Activated CD4-positive, alpha-beta memory T cell treated with anti-CD3 and anti-CD28 coated beads, Interleukin-2, amount 10 ng/mL, durations not matched to agents 7 days and 5 days (primary cell): ENCODE data around the gene TBR1. TPM values are rescaled to one million over a fixed set of nuclear protein-coding genes. Genes with fewer than 3 reads are reported as not detected.

Experiments used
- CTCF ChIA-PET: fragments of 350-600 bp; sonication (Branson Sonifier 250); formaldehyde crosslinking; loops from one replicate; lab custom pipeline; 2021; ENCODE audit warnings: antibody characterized with exemption, inconsistent platforms; lab: Charles Lee
- POLR2A ChIA-PET: fragments of 350-600 bp; sonication (Branson Sonifier 250); formaldehyde crosslinking; loops from one replicate; lab custom pipeline; 2021; ENCODE audit warnings: antibody characterized with exemption; lab: Charles Lee
- DNase-seq: peaks from one replicate; pipeline ENCODE4 v3.0.0-alpha.2; 2020
- H3K27ac Mint-ChIP-seq: one replicate; pipeline ENCODE4 v1.8.0; 2021; ENCODE audit warnings: mild to moderate bottlenecking, mixed read lengths
- H3K27me3 Mint-ChIP-seq: one replicate; pipeline ENCODE4 v1.8.0; 2021; ENCODE audit warnings: mixed read lengths
- H3K36me3 Mint-ChIP-seq: one replicate; pipeline ENCODE4 v1.8.0; 2021; ENCODE audit warnings: low read depth, mixed read lengths
- H3K4me1 Mint-ChIP-seq: one replicate; pipeline ENCODE4 v1.8.0; 2021; ENCODE audit warnings: mixed read lengths
- H3K4me3 Mint-ChIP-seq: one replicate; pipeline ENCODE4 v1.8.0; 2021; ENCODE audit warnings: mild to moderate bottlenecking, mixed read lengths
- H3K9me3 Mint-ChIP-seq: one replicate; pipeline ENCODE4 v1.8.0; 2021; ENCODE audit warnings: mixed read lengths
- total RNA-seq, 2 experiments: library from RNA; stranded (reverse); gene quantifications; one replicate each; pipeline ENCODE4 v1.2.3, GENCODE V29; 2021

TBR1 gene
- total RNA-seq, 2 experiments from 2014 or later = not detected

DNA sequence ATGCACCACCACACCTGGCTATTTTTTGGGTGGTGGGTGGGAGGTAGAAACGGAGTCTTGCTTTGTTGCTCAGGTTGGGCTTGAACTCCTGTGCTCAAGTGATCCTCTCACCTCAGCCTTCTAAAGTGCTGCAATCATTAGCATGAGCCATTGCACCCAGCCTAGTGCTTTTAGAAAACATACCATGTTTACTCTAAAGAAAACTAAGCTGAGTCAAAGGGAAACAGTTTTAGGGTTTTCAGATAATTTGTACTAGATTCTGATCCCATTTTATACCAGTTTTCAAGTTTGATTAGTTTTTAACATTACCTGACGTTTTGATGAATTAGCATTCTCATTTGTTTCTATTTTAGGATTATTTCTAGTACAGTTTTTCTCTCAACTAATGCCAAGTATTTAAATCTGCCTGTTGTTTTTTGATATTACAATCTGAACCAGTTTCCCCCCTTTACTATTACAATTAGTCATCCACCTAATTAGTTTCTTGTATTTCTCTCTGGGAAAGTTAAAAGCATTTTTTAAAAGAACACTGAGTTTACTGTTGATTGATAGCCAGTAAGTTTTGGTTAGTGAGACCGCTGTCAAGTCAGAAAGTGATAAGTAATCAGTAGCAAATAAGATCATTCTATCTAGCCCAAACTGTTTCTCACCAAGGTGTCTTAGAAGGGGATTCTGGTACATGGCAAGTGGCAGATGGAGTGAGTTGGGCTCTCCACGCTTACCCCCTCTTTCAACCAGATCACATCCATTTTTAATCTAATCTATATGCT, 24.2 kb upstream of the TBR1 start:
- POLR2A ChIA-PET = no interaction called here
- CTCF ChIA-PET = no interaction called here
- no peaks in the 10 kb centered on the region for H3K9me3 Mint-ChIP-seq
- no peak overlapping the region for H3K4me3 Mint-ChIP-seq
- H3K27ac Mint-ChIP-seq = no peak overlapping the region
- H3K36me3 Mint-ChIP-seq = peaks cover 50% of the 10 kb centered on the region
- no peaks in the 10 kb centered on the region for H3K27me3 Mint-ChIP-seq
- peaks cover 15% of the 10 kb centered on the region for H3K4me1 Mint-ChIP-seq
- no peak for DNase-seq

GRCh38 chr2:161400076-161400475, 16.0 kb upstream of the TBR1 start:
- Mint-ChIP-seq H3K36me3 (peaks cover 42% of the 10 kb centered on the region), H3K27me3 (no peaks in the 10 kb centered on the region), H3K4me3 (no peak overlapping the region), H3K9me3 (no peaks in the 10 kb centered on the region), H3K27ac (no peak overlapping the region), H3K4me1 (no peaks in the 10 kb centered on the region)
- DNase-seq = no peak
- ChIA-PET POLR2A (no interaction called here), CTCF (no interaction called here)

DNA sequence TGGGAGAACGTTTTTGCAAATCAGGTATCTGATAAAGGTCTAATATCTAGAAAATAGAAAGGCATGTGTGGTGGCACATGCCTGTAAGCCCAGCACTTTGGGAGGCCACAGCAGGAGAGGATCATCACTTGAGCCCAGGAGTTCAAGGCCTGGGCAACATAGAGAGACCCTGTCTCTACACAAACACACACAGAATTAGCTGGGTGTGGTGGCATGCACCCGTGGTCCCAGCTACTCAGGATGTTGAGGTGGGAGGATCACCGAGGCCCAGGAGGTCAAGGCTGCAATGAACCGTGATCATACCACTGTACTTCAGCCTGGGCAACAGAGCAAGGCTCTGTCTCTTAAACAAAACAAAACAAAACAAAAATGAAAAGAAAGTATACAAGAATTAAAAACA, 13.8 kb upstream of the TBR1 start:
- H3K36me3 Mint-ChIP-seq = peaks cover 23% of the 10 kb centered on the region

DNA sequence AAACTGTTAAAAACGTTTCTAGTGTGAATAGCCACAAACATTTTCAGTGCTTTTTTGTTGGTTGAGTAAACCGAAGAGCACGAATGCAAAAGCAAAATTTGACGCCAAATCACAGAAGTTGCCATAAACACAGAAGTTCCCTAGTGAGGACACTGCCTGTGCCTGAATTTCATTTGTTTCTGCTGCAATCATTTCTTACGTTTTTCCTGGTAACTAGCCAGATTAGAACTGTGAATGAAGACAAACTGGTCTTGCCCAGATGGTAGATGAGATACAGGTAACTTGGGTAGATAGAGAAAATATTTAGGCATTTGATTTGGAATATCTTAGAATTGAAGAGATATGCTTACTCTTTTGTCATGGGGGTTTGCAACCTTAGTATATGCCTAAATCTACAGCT, 9.8 kb upstream of the TBR1 start:
- Mint-ChIP-seq H3K9me3 (no peaks in the 10 kb centered on the region), H3K4me1 (no peaks in the 10 kb centered on the region), H3K27me3 (no peaks in the 10 kb centered on the region), H3K36me3 (peaks cover 27% of the 10 kb centered on the region), H3K4me3 (no peak overlapping the region), H3K27ac (no peak overlapping the region)
- ChIA-PET CTCF (no interaction called here), POLR2A (interaction anchor here (1.4 kb wide), 1 partner anchor 8 kb away, joined by 3 read pairs; no protein-coding TSS in a partner anchor)
- no peak for DNase-seq

More for the DNA sequence above, 13.8 kb upstream of the TBR1 start:
- H3K9me3 Mint-ChIP-seq = no peaks in the 10 kb centered on the region
- no peak overlapping the region for H3K4me3 Mint-ChIP-seq
- no peaks in the 10 kb centered on the region for H3K4me1 Mint-ChIP-seq
- ChIA-PET POLR2A (no interaction called here), CTCF (no interaction called here)
- no peak overlapping the region for H3K27ac Mint-ChIP-seq
- no peak for DNase-seq
- H3K27me3 Mint-ChIP-seq = no peaks in the 10 kb centered on the region

DNA sequence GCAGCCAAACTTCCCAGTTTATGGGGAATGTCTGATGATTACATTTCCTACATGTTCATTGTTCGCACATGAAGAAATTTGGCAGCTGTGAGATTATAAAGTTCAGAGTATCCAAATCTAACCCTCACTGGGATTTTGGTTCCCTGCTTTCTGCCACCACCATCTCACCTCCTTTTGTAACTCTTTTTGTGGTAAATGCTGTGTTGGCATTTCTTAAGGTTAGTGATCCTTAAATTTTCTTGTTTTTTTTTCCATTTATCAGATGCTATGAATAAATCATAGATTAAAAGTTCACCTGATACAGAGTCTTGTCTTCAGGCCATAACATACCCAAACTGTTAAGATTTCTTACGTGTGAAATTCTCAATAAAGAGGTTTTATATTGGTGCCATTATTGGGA, 8.5 kb upstream of the TBR1 start:
- ChIA-PET POLR2A (no interaction called here), CTCF (no interaction called here)
- Mint-ChIP-seq H3K27me3 (no peaks in the 10 kb centered on the region), H3K36me3 (peaks cover 23% of the 10 kb centered on the region), H3K4me3 (no peak overlapping the region), H3K9me3 (no peaks in the 10 kb centered on the region), H3K4me1 (no peaks in the 10 kb centered on the region), H3K27ac (no peak overlapping the region)
- no peak for DNase-seq

- Mint-ChIP-seq H3K27ac (no peak overlapping the region), H3K27me3 (peaks cover 7% of the 10 kb centered on the region), H3K36me3 (peaks cover 20% of the 10 kb centered on the region), H3K4me1 (peaks cover 3% of the 10 kb centered on the region), H3K4me3 (no peak overlapping the region), H3K9me3 (no peaks in the 10 kb centered on the region)
- ChIA-PET POLR2A (no interaction called here), CTCF (no interaction called here)
- DNase-seq = no peak
These were observed 6.7 kb upstream of the TBR1 start for GRCh38 chr2:161409308-161409907.

- DNase-seq = no peak
- Mint-ChIP-seq H3K4me1 (peaks cover 26% of the 10 kb centered on the region), H3K27me3 (peaks cover 32% of the 10 kb centered on the region), H3K27ac (no peak overlapping the region), H3K36me3 (peaks cover 23% of the 10 kb centered on the region), H3K4me3 (no peak overlapping the region), H3K9me3 (no peaks in the 10 kb centered on the region)
- CTCF ChIA-PET = interaction anchor here (0.5 kb wide), 1 partner anchor 1161 kb away, joined by 3 read pairs; no protein-coding TSS in a partner anchor
- POLR2A ChIA-PET = interaction anchor here (0.9 kb wide), 1 partner anchor 104 kb away, joined by 3 read pairs; the partner anchor contains the start of gene PSMD14
These were observed 3.8 kb upstream of the TBR1 start for GRCh38 chr2:161412346-161412745.

DNA sequence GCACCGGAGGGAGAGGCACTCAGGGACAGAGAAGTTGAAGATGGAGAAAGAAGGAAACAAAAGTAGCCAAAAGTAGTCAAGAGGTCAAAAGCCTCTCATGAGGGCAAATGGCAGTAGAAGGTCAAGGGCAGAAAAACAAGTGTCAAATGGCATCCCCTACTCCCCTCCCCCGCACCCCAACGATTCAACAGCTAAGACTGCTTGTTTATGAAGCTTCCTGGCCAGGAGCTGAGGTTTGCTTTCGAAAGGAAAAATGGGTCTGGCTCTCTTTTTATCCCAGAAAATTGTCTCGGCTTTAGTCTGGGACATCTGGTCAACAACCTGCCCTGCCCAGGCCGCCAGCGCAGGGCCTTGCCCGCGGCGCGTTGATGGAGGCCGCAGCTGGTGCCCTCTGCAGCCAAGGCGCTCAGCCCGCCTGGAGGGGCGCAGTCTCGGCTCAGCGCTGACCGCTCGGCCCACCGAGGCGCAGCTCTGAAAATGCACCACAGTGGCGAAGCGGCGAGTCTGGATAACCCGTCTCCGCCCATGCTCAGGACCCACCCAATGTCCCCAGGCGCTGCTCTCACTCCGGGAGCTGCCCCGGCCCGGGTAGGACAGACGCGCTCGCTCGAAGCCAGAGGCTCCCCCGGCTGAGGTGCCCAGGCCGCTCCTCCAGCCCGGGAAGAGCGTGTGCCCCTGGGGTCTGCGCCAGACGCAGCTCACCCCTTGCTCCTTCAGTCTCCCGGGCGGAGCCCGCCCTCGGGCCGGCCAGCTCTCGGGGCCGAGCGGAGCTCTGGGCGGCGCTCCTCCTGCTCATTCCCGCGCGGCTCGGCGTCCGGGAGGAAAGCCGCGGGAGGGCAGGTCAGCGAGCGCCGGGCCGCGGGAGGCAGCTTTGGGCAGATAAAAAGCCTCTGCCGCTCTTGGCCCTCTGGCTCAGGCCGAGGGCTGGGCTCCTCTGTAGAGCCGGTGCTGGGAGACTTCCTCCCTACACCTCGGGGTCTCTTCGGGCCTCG, 1.8 kb upstream of the TBR1 start:
- H3K27ac Mint-ChIP-seq = no peak overlapping the region
- H3K4me1 Mint-ChIP-seq = peaks cover 42% of the 10 kb centered on the region
- H3K4me3 Mint-ChIP-seq = peak overlapping the region; percentile 57
- peaks cover 51% of the 10 kb centered on the region for H3K27me3 Mint-ChIP-seq
- no peaks in the 10 kb centered on the region for H3K9me3 Mint-ChIP-seq
- peaks cover 13% of the 10 kb centered on the region for H3K36me3 Mint-ChIP-seq
- POLR2A ChIA-PET = interaction anchor here (0.8 to 1.6 kb wide), 5 partner anchors 8 to 659 kb away, joined by 3 to 5 read pairs (median 3); partner anchors contain the start of gene PSMD14
- CTCF ChIA-PET = interaction anchor here (0.5 kb wide), 1 partner anchor 20 kb away, joined by 3 read pairs; no protein-coding TSS in a partner anchor
- no peak for DNase-seq

- Mint-ChIP-seq H3K4me1 (peaks cover 44% of the 10 kb centered on the region), H3K4me3 (peak overlapping the region; percentile 57), H3K27me3 (peaks cover 59% of the 10 kb centered on the region), H3K27ac (no peak overlapping the region), H3K36me3 (peaks cover 13% of the 10 kb centered on the region), H3K9me3 (no peaks in the 10 kb centered on the region)
- ChIA-PET POLR2A (interaction anchor here (0.8 to 1.3 kb wide), 4 partner anchors 9 to 107 kb away, joined by 3 to 4 read pairs (median 3); partner anchors contain the start of gene PSMD14), CTCF (no interaction called here)
- DNase-seq = peak; percentile 28
These were observed 787 bp upstream of the TBR1 start for GRCh38 chr2:161415034-161415986.

DNA sequence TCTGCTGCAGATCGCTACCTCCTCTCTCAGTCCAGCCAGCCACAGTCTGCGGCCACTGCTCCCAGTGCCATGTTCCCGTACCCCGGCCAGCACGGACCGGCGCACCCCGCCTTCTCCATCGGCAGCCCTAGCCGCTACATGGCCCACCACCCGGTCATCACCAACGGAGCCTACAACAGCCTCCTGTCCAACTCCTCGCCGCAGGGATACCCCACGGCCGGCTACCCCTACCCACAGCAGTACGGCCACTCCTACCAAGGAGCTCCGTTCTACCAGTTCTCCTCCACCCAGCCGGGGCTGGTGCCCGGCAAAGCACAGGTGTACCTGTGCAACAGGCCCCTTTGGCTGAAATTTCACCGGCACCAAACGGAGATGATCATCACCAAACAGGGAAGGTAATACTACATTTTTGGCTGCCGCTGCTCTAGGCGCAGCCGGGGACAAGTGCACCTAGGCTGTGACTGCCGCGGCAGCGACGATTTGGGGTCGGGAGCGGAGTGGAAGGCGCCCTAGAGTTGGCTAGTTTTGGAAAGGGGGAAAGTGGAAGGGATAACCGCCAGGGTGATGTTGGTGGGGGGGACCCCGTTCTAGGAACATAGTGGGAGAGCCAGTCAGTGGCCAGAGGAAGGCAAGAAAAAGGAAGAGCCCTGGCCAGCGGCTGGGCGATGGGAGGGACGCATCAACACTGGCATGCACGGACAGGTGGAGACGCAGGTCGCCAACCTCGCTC, 776 bp downstream of the TBR1 start:
- H3K27ac Mint-ChIP-seq = no peak overlapping the region
- peaks cover 74% of the 10 kb centered on the region for H3K27me3 Mint-ChIP-seq
- H3K4me1 Mint-ChIP-seq = peaks cover 47% of the 10 kb centered on the region
- DNase-seq = no peak
- no peaks in the 10 kb centered on the region for H3K9me3 Mint-ChIP-seq
- peak overlapping the region; percentile 7 for H3K4me3 Mint-ChIP-seq
- peaks cover 9% of the 10 kb centered on the region for H3K36me3 Mint-ChIP-seq
- POLR2A ChIA-PET = interaction anchor here (0.6 to 1.3 kb wide), 4 partner anchors 19 to 585 kb away, joined by 3 to 4 read pairs (median 3); partner anchors contain the start of gene PSMD14
- CTCF ChIA-PET = no interaction called here
